Stimulated activated CD8-positive, alpha-beta memory T cell treated with anti-CD3 and anti-CD28 coated beads, Interleukin-7, amount 100 ng/mL, for 24 hours (primary cell): Measurements from ENCODE around the gene CYP2R1.

Experiments used
- DNase-seq: peaks from one replicate; pipeline ENCODE4 v3.0.0-alpha.2; 2020; ENCODE audit warnings: low read depth

The CYP2R1 gene

GRCh38 chr11:14892036-14892556 is at the start of gene CYP2R1:
Gene CYP2R1 (minus strand): TSS chr11:14892231. CDS start chr11:14892205, 26 bp downstream.
- peak; percentile 72 for DNase-seq

GRCh38 chr11:14938936-14939335 is 46.9 kb upstream of the CYP2R1 start:
- DNase-seq: no peak

- no peak for DNase-seq
Observed at GRCh38 chr11:14934641-14935351, 42.8 kb upstream of the CYP2R1 start.

GRCh38 chr11:14932447-14932846 is 40.4 kb upstream of the CYP2R1 start:
- no peak for DNase-seq

GRCh38 chr11:14930369-14930768 is 38.3 kb upstream of the CYP2R1 start:
- no peak for DNase-seq

- DNase-seq: no peak
Observed at GRCh38 chr11:14927146-14927545, 35.1 kb upstream of the CYP2R1 start.

GRCh38 chr11:14924318-14924717 is 32.3 kb upstream of the CYP2R1 start:
- DNase-seq: no peak

- DNase-seq: no peak
Observed at GRCh38 chr11:14916403-14916802, 24.4 kb upstream of the CYP2R1 start.

- no peak for DNase-seq
Observed at GRCh38 chr11:14914536-14914935, 22.5 kb upstream of the CYP2R1 start.

- DNase-seq: no peak
Observed at GRCh38 chr11:14908214-14908880, 16.3 kb upstream of the CYP2R1 start.

GRCh38 chr11:14907411-14908213 is 15.6 kb upstream of the CYP2R1 start:
- peak; percentile 75 for DNase-seq

GRCh38 chr11:14906993-14907392 is 15.0 kb upstream of the CYP2R1 start:
- no peak for DNase-seq

- DNase-seq: no peak
Observed at GRCh38 chr11:14906578-14906977, 14.5 kb upstream of the CYP2R1 start.

- peak; percentile 32 for DNase-seq
Observed at GRCh38 chr11:14905104-14906033, 13.3 kb upstream of the CYP2R1 start.

- DNase-seq: peak; percentile 75
Observed at GRCh38 chr11:14904745-14905103, 12.7 kb upstream of the CYP2R1 start.

GRCh38 chr11:14902650-14903350 is 10.8 kb upstream of the CYP2R1 start:
- DNase-seq: no peak

GRCh38 chr11:14898906-14899305 is 6.9 kb upstream of the CYP2R1 start:
- no peak for DNase-seq

- DNase-seq: no peak
Observed at GRCh38 chr11:14898355-14898754, 6.3 kb upstream of the CYP2R1 start.

- no peak for DNase-seq
Observed at GRCh38 chr11:14894657-14895598, 2.9 kb upstream of the CYP2R1 start.

GRCh38 chr11:14892577-14892976 is 546 bp upstream of the CYP2R1 start:
- DNase-seq: no peak
